GM23338 (cell line): ENCODE measurements around the gene CDV3. TPM values are rescaled to one million over a fixed set of nuclear protein-coding genes. Genes with fewer than 3 reads are reported as not detected.

Experiments
- ATAC-seq: fragments of 200-7000 bp; cut with Tn5 transposase; 3 replicates; pipeline ENCODE4 v1.9.1; 2020
- DNase-seq: peaks from one replicate; pipeline ENCODE4 v3.0.0-alpha.2; 2015; ENCODE audit warnings: low spot score
- H2AFZ ChIP-seq: fragments of 200-600 bp; sonication (generic); 2 replicates; pipeline ENCODE4 v1.8.0; 2016; ENCODE audit warnings: antibody characterized with exemption, mild to moderate bottlenecking, moderate library complexity
- H3F3A ChIP-seq: fragments of 200-600 bp; sonication (generic); replicated peaks from 2 replicates; pipeline ENCODE4 v1.8.0; 2017; ENCODE audit warnings: antibody characterized with exemption, mixed run types, low read depth
- H3K27ac ChIP-seq: fragments of 200-600 bp; sonication (generic); 2 replicates; pipeline ENCODE4 v1.6.1; 2016; ENCODE audit warnings: low read depth
- H3K27me3 ChIP-seq: fragments of 200-600 bp; sonication (generic); 2 replicates; pipeline ENCODE4 v1.8.0; 2016; ENCODE audit warnings: mild to moderate bottlenecking, mixed run types, moderate library complexity; ENCODE audit not compliant: insufficient read depth
- H3K36me3 ChIP-seq: fragments of 200-600 bp; sonication (generic); 2 replicates; pipeline ENCODE4 v1.8.0; 2016; ENCODE audit warnings: mild to moderate bottlenecking; ENCODE audit not compliant: insufficient read depth
- H3K4me1 ChIP-seq: fragments of 200-600 bp; sonication (generic); 2 replicates; pipeline ENCODE4 v1.8.0; 2016; ENCODE audit warnings: mild to moderate bottlenecking, moderate library complexity; ENCODE audit not compliant: insufficient read depth
- H3K4me2 ChIP-seq: fragments of 200-600 bp; sonication (generic); 2 replicates; pipeline ENCODE4 v1.7.1; 2017; ENCODE audit warnings: mixed run types
- H3K4me3 ChIP-seq: fragments of 200-600 bp; sonication (generic); 2 replicates; pipeline ENCODE4 v1.6.1; 2016; ENCODE audit warnings: mixed run types
- H3K79me2 ChIP-seq: fragments of 200-600 bp; sonication (generic); replicated peaks from 2 replicates; pipeline ENCODE4 v1.8.0; 2017; ENCODE audit warnings: mild to moderate bottlenecking; ENCODE audit not compliant: insufficient read depth
- H3K9me2 ChIP-seq: fragments of 200-600 bp; sonication (generic); 2 replicates; pipeline ENCODE4 v1.8.0; 2017; ENCODE audit not compliant: insufficient read depth
- H4K20me1 ChIP-seq: fragments of 200-600 bp; sonication (generic); replicated peaks from 2 replicates; pipeline ENCODE4 v1.8.0; 2017; ENCODE audit warnings: mild to moderate bottlenecking; ENCODE audit not compliant: insufficient read depth
- H3K27ac Mint-ChIP-seq: 2 replicates; pipeline ENCODE4 v1.8.0; 2020; ENCODE audit warnings: inconsistent platforms, mild to moderate bottlenecking, moderate library complexity, mixed read lengths
- H3K27me3 Mint-ChIP-seq: 3 replicates; pipeline ENCODE4 v1.8.0; 2022; ENCODE audit warnings: low read depth, mild to moderate bottlenecking, moderate library complexity, mixed read lengths, inconsistent platforms; ENCODE audit not compliant: insufficient read depth, poor library complexity
- H3K36me3 Mint-ChIP-seq: 3 replicates; pipeline ENCODE4 v1.8.0; 2021; ENCODE audit warnings: low read depth, mild to moderate bottlenecking, inconsistent platforms, moderate library complexity, mixed read lengths
- H3K4me1 Mint-ChIP-seq: 3 replicates; pipeline ENCODE4 v1.8.0; 2020; ENCODE audit warnings: mild to moderate bottlenecking, inconsistent platforms, mixed read lengths
- H3K4me3 Mint-ChIP-seq: 3 replicates; pipeline ENCODE4 v1.8.0; 2021; ENCODE audit warnings: moderate library complexity, mild to moderate bottlenecking, inconsistent platforms, mixed read lengths
- H3K9me3 Mint-ChIP-seq: 3 replicates; pipeline ENCODE4 v1.8.0; 2020; ENCODE audit warnings: moderate library complexity, mild to moderate bottlenecking, inconsistent platforms, mixed read lengths
- CREB1 ChIP-seq: fragments of 250-450 bp; sonication (Bioruptor Pico); IDR thresholded peaks from 2 replicates; pipeline ENCODE4 v1.5.0; 2020; ENCODE audit warnings: low read depth, mild to moderate bottlenecking, moderate library complexity
- CTCF ChIP-seq, 2 experiments: fragments of 200-600 bp in 1 of 2; sonication (generic) in 1 of 2; conservative IDR thresholded peaks; 2 replicates each; pipeline versions ENCODE4 v1.5.1 to v1.6.1; 2016 to 2017; ENCODE audit warnings: antibody characterized with exemption in 2 of 2, low read depth in 2 of 2, mild to moderate bottlenecking in 2 of 2, moderate library complexity in 1 of 2
- EZH2phosphoT487 ChIP-seq: fragments of 200-600 bp; sonication (generic); IDR thresholded peaks from one replicate; pipeline ENCODE4 v1.8.1; 2018; ENCODE audit warnings: antibody characterized with exemption; ENCODE audit not compliant: unreplicated experiment
- JUNB ChIP-seq: IDR thresholded peaks from one replicate; pipeline ENCODE4 v1.6.1; 2016; ENCODE audit warnings: antibody characterized with exemption; ENCODE audit not compliant: unreplicated experiment
- NANOG ChIP-seq: IDR thresholded peaks from 2 replicates; pipeline ENCODE4 v1.6.1; 2016; ENCODE audit warnings: antibody characterized with exemption, borderline replicate concordance
- POLR2AphosphoS5 ChIP-seq: IDR thresholded peaks from 2 replicates; pipeline ENCODE4 v1.6.1; 2016; ENCODE audit warnings: antibody characterized with exemption, low read depth
- ZNF114 ChIP-seq: fragments of 250-450 bp; sonication (Bioruptor Pico); IDR thresholded peaks from 2 replicates; pipeline ENCODE4 v1.5.0; 2020; ENCODE audit warnings: mild to moderate bottlenecking, moderate library complexity
- ZNF331 ChIP-seq: fragments of 250-450 bp; sonication (Bioruptor Pico); IDR thresholded peaks from 2 replicates; pipeline ENCODE4 v1.5.0; 2020; ENCODE audit warnings: low read depth, mild to moderate bottlenecking, moderate library complexity
- ZNF462 ChIP-seq: fragments of 250-450 bp; sonication (Bioruptor Pico); IDR thresholded peaks from 2 replicates; pipeline ENCODE4 v1.5.0; 2020; ENCODE audit warnings: mild to moderate bottlenecking, moderate library complexity
- polyA plus RNA-seq: library from polyadenylated mRNA; unstranded; fragments of >200 nt; fragmentation: Nextera tagmentation; extraction: Ambion mirVana; gene quantifications from 2 replicates; pipeline ENCODE4 v1.2.1, GENCODE V29; 2016
- total RNA-seq: library from RNA; depleted of rRNA; stranded (reverse); fragments of >200 nt; shearing (Covaris generic); gene quantifications from 2 replicates; pipeline ENCODE4 v1.2.3, GENCODE V29; 2014

CDV3 gene
- total and polyA plus RNA-seq, 2 experiments from 2014 or later, result 36.6 to 119 TPM

- peak; percentile 100 for DNase-seq
- TF ChIP-seq CTCF (conservative IDR thresholded peaks at IDR 0.05; ENCODE audit: low read depth in 2 of 2), result peak in 1 of 2 experiments; percentile 16; a peak in 1 of 4 replicates
- TF ChIP-seq CREB1 (CRISPR knock-in tag), result peak; percentile 68
- TF ChIP-seq NANOG, result no peak
- peak; percentile 75 for TF ChIP-seq POLR2AphosphoS5
- TF ChIP-seq ZNF331 (CRISPR knock-in tag), result no peak
- no peak for TF ChIP-seq ZNF114
- no peak for TF ChIP-seq JUNB
- no peak for TF ChIP-seq ZNF462 (CRISPR knock-in tag)
- no peak for TF ChIP-seq EZH2phosphoT487
- H3K27ac Mint-ChIP-seq, result peak overlapping the region; percentile 96
- Histone ChIP-seq H2AFZ (peak overlapping the region; percentile 40; the same call in 1 of the 2 replicates), H3K27me3 (no peaks in the 10 kb centered on the region), H3K9me2 (no peaks in the 10 kb centered on the region), H4K20me1 (peaks cover 31% of the 10 kb centered on the region), H3K36me3 (peaks cover 25% of the 10 kb centered on the region), H3K27ac (peak overlapping the region; percentile 88), H3K4me1 (peaks cover 21% of the 10 kb centered on the region), H3K79me2 (peaks cover 39% of the 10 kb centered on the region), H3F3A (no peaks in the 10 kb centered on the region), H3K4me3 (peak overlapping the region; percentile 60), H3K4me2 (peak overlapping the region; percentile 70)
- peaks cover 28% of the 10 kb centered on the region for H3K4me1 Mint-ChIP-seq
- H3K27me3 Mint-ChIP-seq, result peaks cover 5% of the 10 kb centered on the region
- peak; percentile 90 for ATAC-seq
- no peaks in the 10 kb centered on the region for H3K9me3 Mint-ChIP-seq
- H3K4me3 Mint-ChIP-seq, result peak overlapping the region; percentile 69
- H3K36me3 Mint-ChIP-seq, result peaks cover 36% of the 10 kb centered on the region
Observed at GRCh38 chr3:133573054-133573628, 345 bp upstream of the CDV3 start.
